Measurements from ENCODE around the gene CACNA1F. TPM values are rescaled to one million over a fixed set of nuclear protein-coding genes. Genes with fewer than 3 reads are reported as not detected.

CACNA1F gene
- total and polyA plus RNA-seq, 4 donors, result 0.10 to 0.55 (median 0.42) TPM

DNA sequence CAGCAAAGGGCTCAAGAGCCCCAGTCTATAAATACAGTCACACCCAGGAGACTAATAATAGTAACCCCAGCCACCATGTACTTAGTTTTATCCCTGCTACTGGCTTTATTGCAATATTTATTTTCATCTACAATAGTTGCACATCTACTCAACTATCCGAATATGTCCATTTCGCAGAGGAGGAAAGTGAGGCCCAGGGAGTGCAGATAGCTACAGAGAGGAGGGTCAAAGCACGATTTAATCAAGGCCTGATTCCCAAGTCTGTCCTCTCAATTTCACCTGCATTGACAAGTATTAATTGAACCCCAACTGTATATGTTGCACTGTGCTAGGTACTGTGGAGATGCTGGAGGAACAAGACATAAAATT is 65.4 kb downstream of the CACNA1F start:
- DNase-seq (no peak), ATAC-seq (ENCODE audit: insufficient read depth, low FRiP score) (no peak)
- H3K4me1 ChIP-seq (ENCODE audit: control insufficient read depth in 5 of 5, insufficient read depth in 5 of 5, low read length in 5 of 5), result peaks cover 0 to 5% (median 0%) of the 10 kb centered on the region in 5 donors
- H3K36me3 ChIP-seq (ENCODE audit: control insufficient read depth in 4 of 4, insufficient read depth in 4 of 4, low read length in 4 of 4), result no peaks in the 10 kb centered on the region
- peak overlapping the region; percentile 82 to 94 for H3K27ac ChIP-seq (ENCODE audit: low read depth in 1 of 2, low read length in 1 of 2)
- 57 to 60% methylated on average over 3 of the region's 3 CpGs for WGBS, 2 donors
- H3K27me3 ChIP-seq (ENCODE audit: control insufficient read depth in 3 of 3, insufficient read depth in 3 of 3, low read length in 2 of 3), result peaks cover 0 to 5% (median 4%) of the 10 kb centered on the region in 3 donors
- H3K4me3 ChIP-seq, result no peak overlapping the region
- no peak overlapping the region for H3K9ac ChIP-seq (ENCODE audit: insufficient read depth in 1 of 2, low read length in 2 of 2)
- H3K9me3 ChIP-seq (ENCODE audit: control insufficient read depth in 4 of 4, insufficient read depth in 3 of 4, low read length in 3 of 4), result peaks cover 0 to 11% (median 1%) of the 10 kb centered on the region in 4 donors
- TF ChIP-seq, protein P1, sequence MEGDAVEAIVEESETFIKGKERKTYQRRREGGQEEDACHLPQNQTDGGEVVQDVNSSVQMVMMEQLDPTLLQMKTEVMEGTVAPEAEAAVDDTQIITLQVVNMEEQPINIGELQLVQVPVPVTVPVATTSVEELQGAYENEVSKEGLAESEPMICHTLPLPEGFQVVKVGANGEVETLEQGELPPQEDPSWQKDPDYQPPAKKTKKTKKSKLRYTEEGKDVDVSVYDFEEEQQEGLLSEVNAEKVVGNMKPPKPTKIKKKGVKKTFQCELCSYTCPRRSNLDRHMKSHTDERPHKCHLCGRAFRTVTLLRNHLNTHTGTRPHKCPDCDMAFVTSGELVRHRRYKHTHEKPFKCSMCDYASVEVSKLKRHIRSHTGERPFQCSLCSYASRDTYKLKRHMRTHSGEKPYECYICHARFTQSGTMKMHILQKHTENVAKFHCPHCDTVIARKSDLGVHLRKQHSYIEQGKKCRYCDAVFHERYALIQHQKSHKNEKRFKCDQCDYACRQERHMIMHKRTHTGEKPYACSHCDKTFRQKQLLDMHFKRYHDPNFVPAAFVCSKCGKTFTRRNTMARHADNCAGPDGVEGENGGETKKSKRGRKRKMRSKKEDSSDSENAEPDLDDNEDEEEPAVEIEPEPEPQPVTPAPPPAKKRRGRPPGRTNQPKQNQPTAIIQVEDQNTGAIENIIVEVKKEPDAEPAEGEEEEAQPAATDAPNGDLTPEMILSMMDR (IDR thresholded peaks at IDR 0.05; ENCODE audit: control extremely low read depth, extremely low read depth), result no peak

DNA sequence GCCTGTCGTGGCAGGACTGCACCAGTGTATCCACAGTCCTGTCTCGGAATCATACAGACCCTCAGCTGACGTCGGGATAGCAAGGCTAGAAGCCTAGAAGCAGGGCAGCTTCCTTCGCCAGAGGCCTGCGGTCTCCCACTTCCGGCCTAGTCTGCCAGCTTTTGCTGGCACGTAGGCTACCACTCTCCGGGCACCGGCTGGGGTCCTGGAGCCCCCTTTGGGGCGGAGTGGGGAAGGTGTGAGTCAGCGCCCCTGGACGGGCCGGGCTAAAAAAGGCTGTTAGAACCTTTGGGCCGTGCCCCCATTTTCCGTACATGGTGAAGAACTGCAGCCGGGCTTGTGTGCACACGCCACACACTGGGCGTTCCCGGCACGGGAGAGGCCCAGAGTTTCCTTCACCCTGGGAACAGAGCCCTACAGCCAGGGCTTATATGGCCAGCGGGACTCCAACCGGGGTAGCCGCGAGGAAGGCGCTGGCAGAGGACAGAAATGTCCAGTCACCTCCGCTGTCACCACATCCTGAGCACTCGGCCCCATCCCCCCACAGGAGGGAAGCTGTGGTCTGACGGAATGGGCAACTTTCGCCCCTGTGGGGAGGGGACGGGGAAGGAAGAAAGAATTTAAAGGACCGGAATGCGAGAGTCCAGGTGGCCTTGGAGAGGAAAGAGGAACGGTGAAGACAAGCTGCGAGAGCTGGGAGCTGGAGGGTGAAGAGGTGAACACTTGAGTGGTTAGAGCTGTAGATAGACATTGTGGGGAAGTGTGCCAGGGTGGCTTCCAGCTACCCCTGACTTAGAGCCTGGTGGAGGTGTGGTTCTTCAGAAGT is 66.0 kb downstream of the CACNA1F start:
- Histone ChIP-seq H3K27me3 (ENCODE audit: control insufficient read depth in 3 of 3, insufficient read depth in 3 of 3, low read length in 2 of 3) (peaks cover 0 to 5% (median 4%) of the 10 kb centered on the region in 3 donors), H3K27ac (ENCODE audit: low read depth in 1 of 2, low read length in 1 of 2) (peak overlapping the region; percentile 82 to 94), H3K4me1 (ENCODE audit: control insufficient read depth in 5 of 5, insufficient read depth in 5 of 5, low read length in 5 of 5) (peaks cover 0 to 5% (median 0%) of the 10 kb centered on the region in 5 donors), H3K9me3 (ENCODE audit: control insufficient read depth in 4 of 4, insufficient read depth in 3 of 4, low read length in 3 of 4) (peaks cover 0 to 11% (median 1%) of the 10 kb centered on the region in 4 donors), H3K9ac (ENCODE audit: insufficient read depth in 1 of 2, low read length in 2 of 2) (peak overlapping the region in 1 of 2 donors; percentile 5), H3K36me3 (ENCODE audit: control insufficient read depth in 4 of 4, insufficient read depth in 4 of 4, low read length in 4 of 4) (no peaks in the 10 kb centered on the region), H3K4me3 (no peak overlapping the region)
- TF ChIP-seq, protein P1 (IDR thresholded peaks at IDR 0.05; ENCODE audit: control extremely low read depth, extremely low read depth), result no peak
- peak; percentile 45 to 63 (median 59) for DNase-seq
- ATAC-seq (ENCODE audit: insufficient read depth, low FRiP score), result peak; percentile 27
- WGBS, 2 donors, result 0 to 42% methylated on average over 32 to 35 of the region's 35 CpGs

DNA sequence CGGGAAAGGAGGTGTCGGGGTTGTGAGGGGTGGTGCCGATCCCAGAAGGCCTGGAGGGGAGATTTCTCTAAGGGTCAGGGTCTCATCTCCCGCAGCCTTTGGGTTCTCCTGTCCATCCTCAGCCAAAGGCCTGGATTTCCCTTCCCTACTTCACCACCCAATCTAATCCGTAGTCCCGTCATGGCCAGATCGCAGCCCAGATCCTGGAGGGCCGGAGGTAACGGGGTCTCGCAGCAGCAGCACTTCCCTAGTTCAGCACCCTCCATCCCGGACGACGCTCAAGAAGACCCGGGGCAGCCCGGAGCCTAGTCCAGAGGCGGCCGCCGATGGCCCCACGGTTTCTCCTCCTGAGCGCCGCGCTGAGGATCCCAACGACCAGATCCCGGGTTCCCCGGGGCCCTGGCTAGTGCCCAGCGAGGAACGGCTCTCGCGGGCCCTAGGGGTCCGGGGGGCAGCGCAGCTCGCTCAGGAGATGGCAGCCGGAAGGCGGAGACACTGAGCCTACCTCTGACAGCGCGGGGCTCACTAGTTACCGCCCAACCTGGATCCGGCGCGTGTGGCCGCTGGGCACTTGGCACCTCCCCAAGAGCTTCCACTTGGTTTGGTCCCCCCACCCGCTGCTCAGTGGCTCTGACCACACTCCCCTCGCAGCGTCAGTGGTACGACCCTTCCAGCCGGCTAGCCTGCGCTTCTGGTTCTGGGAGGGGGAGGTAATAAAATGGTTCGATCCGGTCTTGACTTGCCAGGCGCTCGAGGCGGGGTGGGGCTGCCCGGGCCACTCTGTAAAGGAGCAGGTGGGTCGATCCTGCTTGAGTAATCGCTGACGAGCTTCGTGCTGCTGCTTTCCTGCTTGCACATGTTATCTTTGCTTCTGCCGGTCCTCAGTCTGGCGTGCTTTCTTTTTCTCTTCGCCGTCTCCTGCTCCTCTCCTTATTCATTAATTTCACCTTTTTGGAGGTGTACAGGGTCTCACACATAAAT is 66.9 kb downstream of the CACNA1F start:
- H3K27ac ChIP-seq (ENCODE audit: low read depth in 1 of 2, low read length in 1 of 2), result peak overlapping the region; percentile 82 to 94
- H3K9ac ChIP-seq (ENCODE audit: insufficient read depth in 1 of 2, low read length in 2 of 2), result no peak overlapping the region
- TF ChIP-seq, protein P1 (IDR thresholded peaks at IDR 0.05; ENCODE audit: control extremely low read depth, extremely low read depth), result no peak
- peaks cover 0 to 5% (median 4%) of the 10 kb centered on the region in 3 donors for H3K27me3 ChIP-seq (ENCODE audit: control insufficient read depth in 3 of 3, insufficient read depth in 3 of 3, low read length in 2 of 3)
- no peaks in the 10 kb centered on the region for H3K36me3 ChIP-seq (ENCODE audit: control insufficient read depth in 4 of 4, insufficient read depth in 4 of 4, low read length in 4 of 4)
- H3K9me3 ChIP-seq (ENCODE audit: control insufficient read depth in 4 of 4, insufficient read depth in 3 of 4, low read length in 3 of 4), result peaks cover 0 to 9% (median 1%) of the 10 kb centered on the region in 4 donors
- ATAC-seq (ENCODE audit: insufficient read depth, low FRiP score) (peak; percentile 6), DNase-seq (peak; percentile 82 to 90 (median 86))
- H3K4me1 ChIP-seq (ENCODE audit: control insufficient read depth in 5 of 5, insufficient read depth in 5 of 5, low read length in 5 of 5), result peaks cover 0 to 5% (median 0%) of the 10 kb centered on the region in 5 donors
- H3K4me3 ChIP-seq, result no peak overlapping the region
- 11 to 42% methylated on average over 32 to 61 of the region's 61 CpGs for WGBS, 2 donors

Measured in lung (tissue), 12 donors.